22Rv1 (cell line): Measurements from ENCODE around the gene COMMD4.

Experiments
- H3K27ac ChIP-seq: fragments of 450-650 bp; 2 replicates; pipeline ENCODE4 v1.5.1; 2017
- CTCF ChIP-seq: fragments of 450-650 bp; IDR thresholded peaks from 2 replicates; pipeline ENCODE4 v1.5.1; 2017; ENCODE audit warnings: mild to moderate bottlenecking
- ZFX ChIP-seq: fragments of 450-650 bp; IDR thresholded peaks from 2 replicates; pipeline ENCODE4 v1.6.1; 2017; ENCODE audit warnings: antibody characterized with exemption, borderline replicate concordance

The COMMD4 gene

GRCh38 chr15:75367006-75367405 lies 31.1 kb downstream of the COMMD4 start:
- TF ChIP-seq CTCF = no peak
- TF ChIP-seq ZFX = no peak
- H3K27ac ChIP-seq = no peak overlapping the region; the same call in 1 of the 2 replicates

GRCh38 chr15:75367406-75367912 lies 31.6 kb downstream of the COMMD4 start:
- H3K27ac ChIP-seq = peak overlapping the region; percentile 98
- no peak for TF ChIP-seq CTCF

- TF ChIP-seq CTCF = peak; percentile 93
- TF ChIP-seq ZFX = no peak
- H3K27ac ChIP-seq = peak within 1 kb of the TSS; percentile 98
Observed at GRCh38 chr15:75367913-75368688, 32.2 kb downstream of the COMMD4 start, which contains the start of gene MAN2C1. Gene MAN2C1 (minus strand): TSS chr15:75368607. CDS start chr15:75368583, 24 bp downstream.

- no peak for TF ChIP-seq CTCF
- no peak for TF ChIP-seq ZFX
- peak overlapping the region; percentile 98 for H3K27ac ChIP-seq
Observed at GRCh38 chr15:75368689-75369239, 32.9 kb downstream of the COMMD4 start.

- H3K27ac ChIP-seq = peak overlapping the region; percentile 98
- TF ChIP-seq ZFX (no peak), CTCF (no peak)
Observed at GRCh38 chr15:75369897-75370581, 34.2 kb downstream of the COMMD4 start.

- no peak overlapping the region for H3K27ac ChIP-seq
- TF ChIP-seq CTCF = no peak
- no peak for TF ChIP-seq ZFX
Observed at GRCh38 chr15:75371486-75371885, 35.6 kb downstream of the COMMD4 start.
